AG20443 (cell line): ENCODE data around the gene DRG1.
"Not testable (repeated sequence)": the region's sequence is repeated elsewhere in the genome, so short reads cannot be mapped to it uniquely, and the experiment has no call there.

Source experiments
- DNase-seq: peaks from one replicate; pipeline ENCODE4 v3.0.0; 2012; ENCODE audit warnings: low spot score, mixed read lengths

Gene DRG1

GRCh38 chr22:31399211-31400022 is at the start of gene DRG1:
DRG1 (plus strand) TSS chr22:31399604; CDS start chr22:31399684, 80 bp downstream.
- DNase-seq, result peak; percentile 100

- no peak for DNase-seq
Measured at GRCh38 chr22:31349960-31350359, 49.4 kb upstream of the DRG1 start.

- DNase-seq, result no peak
Measured at GRCh38 chr22:31350410-31350863, 49.0 kb upstream of the DRG1 start.

- DNase-seq, result no peak
Measured at GRCh38 chr22:31354515-31354914, 44.9 kb upstream of the DRG1 start.

- DNase-seq, result no peak
Measured at GRCh38 chr22:31360029-31360428, 39.4 kb upstream of the DRG1 start.

- DNase-seq, result no peak
Measured at GRCh38 chr22:31361743-31362142, 37.7 kb upstream of the DRG1 start.

- peak; percentile 12 for DNase-seq
Measured at GRCh38 chr22:31363885-31364465, 35.4 kb upstream of the DRG1 start.

- DNase-seq, result no peak
Measured at GRCh38 chr22:31367426-31367825, 32.0 kb upstream of the DRG1 start.

GRCh38 chr22:31377612-31378011 is 21.8 kb upstream of the DRG1 start:
- DNase-seq, result no peak

- DNase-seq, result peak; percentile 25
Measured at GRCh38 chr22:31378123-31378522, 21.3 kb upstream of the DRG1 start.

GRCh38 chr22:31378651-31379050 is 20.8 kb upstream of the DRG1 start:
- DNase-seq, result not testable (repeated sequence)

- no peak for DNase-seq
Measured at GRCh38 chr22:31393893-31394292, 5.5 kb upstream of the DRG1 start.

GRCh38 chr22:31394326-31394725 is 5.1 kb upstream of the DRG1 start:
- peak; percentile 65 for DNase-seq

GRCh38 chr22:31398231-31398630 is 1.2 kb upstream of the DRG1 start:
- no peak for DNase-seq

- DNase-seq, result peak; percentile 38
Measured at GRCh38 chr22:31400023-31400397, 606 bp downstream of the DRG1 start.

GRCh38 chr22:31402350-31402749 is 2.9 kb downstream of the DRG1 start:
- not testable (repeated sequence) for DNase-seq

- no peak for DNase-seq
Measured at GRCh38 chr22:31425331-31426050, 26.1 kb downstream of the DRG1 start.

GRCh38 chr22:31431950-31432349 is 32.5 kb downstream of the DRG1 start:
- no peak for DNase-seq

GRCh38 chr22:31436132-31436531 is 36.7 kb downstream of the DRG1 start:
- peak; percentile 21 for DNase-seq

- DNase-seq, result no peak
Measured at GRCh38 chr22:31439808-31440207, 40.4 kb downstream of the DRG1 start.

GRCh38 chr22:31440681-31441080 is 41.3 kb downstream of the DRG1 start:
- DNase-seq, result no peak

- DNase-seq, result no peak
Measured at GRCh38 chr22:31441652-31442051, 42.2 kb downstream of the DRG1 start.
